Germinal center (tissue), 1 donor: ENCODE data around the gene KCNQ1.

ENCODE experiments used
- DNase-seq: peaks from one replicate; pipeline ENCODE4 v3.0.0; 2012; ENCODE audit warnings: mixed read lengths, low spot score

Gene KCNQ1

GRCh38 chr11:2581151-2581930, 136.5 kb downstream of the KCNQ1 start:
- no peak for DNase-seq

- DNase-seq = no peak
These were observed 137.1 kb downstream of the KCNQ1 start for GRCh38 chr11:2581931-2582350.

GRCh38 chr11:2582351-2582945, 137.6 kb downstream of the KCNQ1 start:
- DNase-seq = no peak

- DNase-seq = no peak
These were observed 138.3 kb downstream of the KCNQ1 start for GRCh38 chr11:2582946-2583604.

DNA sequence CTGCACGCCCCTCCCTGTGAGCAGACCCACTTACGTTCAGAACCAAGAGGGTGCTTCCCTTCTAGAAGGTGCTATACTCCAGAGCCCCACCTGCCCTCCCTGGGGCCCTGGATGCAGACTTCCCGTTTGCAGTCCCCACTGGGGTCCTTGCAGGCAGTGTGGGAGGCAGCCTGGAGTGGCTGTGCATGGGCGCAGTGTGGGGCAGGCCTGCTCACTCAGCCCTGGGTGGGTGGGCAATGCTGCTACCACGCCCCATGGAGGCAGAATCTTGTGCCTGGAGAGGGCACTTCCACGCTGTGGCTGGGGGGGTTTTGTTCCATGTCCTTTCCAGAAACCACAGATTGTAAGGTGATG, 138.8 kb downstream of the KCNQ1 start:
- DNase-seq = no peak

DNA sequence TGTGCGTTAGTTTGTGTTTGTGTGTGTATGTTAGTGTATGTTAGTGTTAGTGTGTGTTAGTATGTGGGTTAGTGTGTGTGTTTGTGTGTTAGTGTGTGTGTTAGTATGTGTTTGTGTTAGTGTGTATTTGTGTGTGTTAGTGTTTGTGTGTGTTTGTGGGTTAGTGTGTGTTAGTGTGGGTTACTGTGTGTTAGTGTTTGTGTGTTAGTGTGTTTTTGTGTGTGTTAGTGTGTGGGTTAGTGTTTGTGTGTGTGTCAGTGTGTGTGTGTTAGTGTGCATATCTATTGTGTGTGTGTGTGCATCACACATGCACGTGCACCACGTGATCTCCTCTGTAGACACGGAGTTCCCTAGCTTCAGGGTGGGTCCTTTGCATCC, 139.6 kb downstream of the KCNQ1 start:
- no peak for DNase-seq

GRCh38 chr11:2584812-2585565, 140.2 kb downstream of the KCNQ1 start:
- no peak for DNase-seq

GRCh38 chr11:2585566-2586086, 140.8 kb downstream of the KCNQ1 start:
- DNase-seq = no peak

GRCh38 chr11:2586087-2586792, 141.4 kb downstream of the KCNQ1 start:
- no peak for DNase-seq

DNA sequence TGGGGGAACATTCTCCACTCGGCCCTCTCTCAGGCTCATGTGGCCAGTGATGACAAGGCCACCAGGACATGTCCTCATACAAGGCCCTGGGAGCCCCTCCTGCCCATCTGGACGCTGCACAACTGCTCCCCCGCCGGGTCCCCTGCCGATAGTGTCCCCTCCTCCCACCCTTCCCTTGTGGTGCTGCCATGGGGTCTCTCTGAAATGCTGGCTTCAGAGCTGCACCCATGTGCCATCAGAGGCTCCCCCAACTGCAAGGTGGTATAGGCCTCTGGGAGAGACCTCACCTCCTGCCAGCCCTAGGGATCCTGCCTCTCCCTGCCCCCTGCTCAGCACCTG, 142.0 kb downstream of the KCNQ1 start:
- DNase-seq = no peak

GRCh38 chr11:2587132-2587930, 142.5 kb downstream of the KCNQ1 start:
- no peak for DNase-seq

GRCh38 chr11:2587976-2588748, 143.4 kb downstream of the KCNQ1 start:
- no peak for DNase-seq

DNA sequence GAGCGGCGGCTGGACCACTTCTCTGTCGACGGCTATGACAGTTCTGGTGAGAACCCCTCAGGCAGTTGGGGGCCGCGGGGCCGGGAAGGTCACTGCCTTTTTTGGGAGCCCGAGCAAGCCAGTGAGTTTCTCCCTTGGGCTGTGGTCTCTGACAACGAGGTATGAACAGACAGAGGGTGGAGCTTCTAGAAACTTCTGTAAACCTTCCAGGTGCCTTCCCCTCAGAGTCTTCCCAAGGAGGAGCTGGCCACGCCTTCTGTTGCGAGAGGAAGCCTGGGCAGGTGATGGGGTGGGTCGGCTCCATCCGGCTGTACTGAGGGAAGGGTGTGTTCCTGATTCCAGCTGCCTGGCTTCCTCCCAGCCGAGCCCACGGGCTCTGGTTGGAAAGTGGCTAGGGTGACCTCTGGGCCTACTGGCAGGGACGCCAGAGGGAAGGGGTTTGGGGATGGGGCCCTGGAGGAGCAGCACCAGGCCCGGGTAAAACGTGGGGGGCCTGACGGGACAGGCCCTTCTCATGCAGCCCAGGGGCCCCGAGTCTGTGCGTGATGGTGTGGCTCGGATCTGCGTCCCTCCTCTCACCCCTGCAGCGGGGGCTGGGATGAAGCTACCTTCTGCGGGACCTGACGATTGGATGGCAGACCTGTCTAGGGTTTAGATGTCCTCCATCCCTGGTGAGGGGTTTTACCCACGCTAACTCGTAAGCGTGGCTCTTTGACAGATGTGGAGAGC, 144.2 kb downstream of the KCNQ1 start:
- no peak for DNase-seq

GRCh38 chr11:2589538-2589934, 144.7 kb downstream of the KCNQ1 start:
- DNase-seq = no peak

DNA sequence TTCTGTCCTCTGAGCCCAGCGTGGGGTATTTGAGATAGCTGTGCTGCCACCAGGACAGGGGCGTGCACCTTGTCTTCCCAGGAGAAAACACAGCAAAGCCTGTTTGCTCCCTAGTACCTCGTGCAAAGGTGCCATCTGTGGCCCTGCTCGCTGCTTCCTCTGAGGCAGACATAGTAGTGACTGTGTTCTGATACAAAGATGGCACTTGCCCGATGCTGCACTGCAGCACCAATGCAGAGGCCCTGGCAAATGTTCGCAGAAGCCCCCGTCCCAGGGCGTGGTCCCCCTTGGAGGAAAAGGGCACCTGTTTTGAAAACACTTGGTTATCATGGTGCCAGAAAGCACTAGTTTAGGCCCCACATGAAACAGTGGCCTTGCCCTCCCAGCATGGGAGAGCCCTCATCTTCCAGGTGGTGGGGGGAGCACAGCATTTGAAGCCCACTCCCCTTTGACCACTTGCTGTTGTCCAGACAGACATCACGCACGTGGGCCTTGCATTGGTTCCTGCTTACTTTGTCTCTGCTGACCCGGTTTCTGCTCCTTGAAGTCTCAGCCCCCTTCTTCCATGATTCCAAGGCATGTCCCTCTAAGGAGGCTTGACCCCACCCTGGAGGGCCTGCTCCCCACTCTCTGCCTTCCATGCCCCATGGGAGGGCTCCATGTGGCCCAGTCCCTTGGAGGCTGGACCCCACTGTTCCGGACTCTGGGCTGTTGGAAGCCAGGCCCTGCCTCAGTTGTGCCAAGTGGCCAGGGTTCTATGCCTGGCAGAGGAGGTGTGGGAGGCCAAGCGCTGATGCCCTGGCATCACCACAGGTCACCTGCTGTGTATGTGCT, 145.5 kb downstream of the KCNQ1 start:
- no peak for DNase-seq

- no peak for DNase-seq
These were observed 146.4 kb downstream of the KCNQ1 start for GRCh38 chr11:2590965-2591754.

- no peak for DNase-seq
These were observed 147.0 kb downstream of the KCNQ1 start for GRCh38 chr11:2591805-2592204.
